Fibroblast of pulmonary artery (primary cell): ENCODE results near the gene RIPOR3.

Experiments used
- DNase-seq: peaks from one replicate; pipeline ENCODE4 v3.0.0-alpha.2; 2010; ENCODE audit warnings: low read depth
- H3K4me3 ChIP-seq: replicated peaks from 2 replicates; pipeline ENCODE4 v1.5.1; 2011; ENCODE audit warnings: low read depth, mild to moderate bottlenecking, control low read depth, low read length, moderate library complexity
- CTCF ChIP-seq: IDR thresholded peaks from 2 replicates; pipeline ENCODE4 v1.5.1; 2011; ENCODE audit warnings: mild to moderate bottlenecking, control low read depth, low read length, inconsistent platforms; ENCODE audit errors: missing control alignments

The RIPOR3 gene

GRCh38 chr20:50567860-50568548 is 123.3 kb downstream of the RIPOR3 start:
- no peak for TF ChIP-seq CTCF
- H3K4me3 ChIP-seq = no peak overlapping the region
- DNase-seq = no peak

GRCh38 chr20:50565871-50566270 is 125.5 kb downstream of the RIPOR3 start:
- DNase-seq = no peak
- no peak overlapping the region for H3K4me3 ChIP-seq
- TF ChIP-seq CTCF = no peak

GRCh38 chr20:50565383-50565782 is 126.0 kb downstream of the RIPOR3 start:
- TF ChIP-seq CTCF = no peak
- no peak overlapping the region for H3K4me3 ChIP-seq
- no peak for DNase-seq

GRCh38 chr20:50563133-50563944 is 128.0 kb downstream of the RIPOR3 start:
- no peak overlapping the region for H3K4me3 ChIP-seq
- no peak for DNase-seq
- no peak for TF ChIP-seq CTCF

- no peak overlapping the region for H3K4me3 ChIP-seq
- no peak for DNase-seq
- TF ChIP-seq CTCF = no peak
Measured at GRCh38 chr20:50562262-50562701, 129.1 kb downstream of the RIPOR3 start.

- H3K4me3 ChIP-seq = no peak overlapping the region
- peak; percentile 94 for DNase-seq
- no peak for TF ChIP-seq CTCF
Measured at GRCh38 chr20:50561379-50562078, 129.8 kb downstream of the RIPOR3 start.
